Hepatocyte (in vitro differentiated cells): ENCODE results near the gene ART1.
"Not testable (repeated sequence)": the region's sequence is repeated elsewhere in the genome, so short reads cannot be mapped to it uniquely, and the experiment has no call there.

Experiments used
- CTCF ChIP-seq: fragments of 200-600 bp; sonication (generic); IDR thresholded peaks from 2 replicates; pipeline ENCODE4 v1.5.1; 2016; ENCODE audit warnings: antibody characterized with exemption, mild to moderate bottlenecking; ENCODE audit not compliant: poor library complexity
- EZH2 ChIP-seq: fragments of 200-600 bp; sonication (generic); IDR thresholded peaks from 2 replicates; pipeline ENCODE4 v1.6.1; 2016; ENCODE audit warnings: antibody characterized with exemption, mild to moderate bottlenecking, borderline replicate concordance
- EZH2phosphoT487 ChIP-seq: fragments of 200-600 bp; sonication (generic); IDR thresholded peaks from one replicate; pipeline ENCODE4 v1.6.1; 2018; ENCODE audit warnings: antibody characterized with exemption, mild to moderate bottlenecking, low read depth, moderate library complexity; ENCODE audit not compliant: unreplicated experiment, severe bottlenecking

GRCh38 chr11:3648843-3649242 lies 3.9 kb downstream of the ART1 start:
- not testable (repeated sequence) for TF ChIP-seq CTCF, EZH2, EZH2phosphoT487
